Esophagus muscularis mucosa (tissue), 4 donors: Measurements from ENCODE around the gene C9orf72.

Experiments used
- CTCF ChIP-seq, 3 experiments: fragments of 200-600 bp in 2 of 3; fragments of 450-650 bp in 1 of 3; sonication (generic) in 2 of 3; IDR thresholded peaks; one replicate each; pipeline ENCODE4 v1.5.1; 2017 to 2019; ENCODE audit warnings: antibody characterized with exemption in 3 of 3, mild to moderate bottlenecking in 2 of 3, moderate library complexity in 1 of 3
- EP300 ChIP-seq: sonication (generic); formaldehyde crosslinking; IDR thresholded peaks from one replicate; pipeline ENCODE4 v1.6.1; 2017; ENCODE audit warnings: antibody characterized with exemption
- POLR2A ChIP-seq: fragments of 450-650 bp; IDR thresholded peaks from one replicate; pipeline ENCODE4 v1.6.1; 2017; ENCODE audit warnings: antibody characterized with exemption, moderate library complexity, mild to moderate bottlenecking, low read depth
- POLR2AphosphoS5 ChIP-seq, 2 donors: sonication (generic); formaldehyde crosslinking; IDR thresholded peaks; one replicate each; pipeline ENCODE4 v1.6.1; 2017; ENCODE audit warnings: antibody characterized with exemption in 2 of 2

- TF ChIP-seq POLR2A (no peak), CTCF (IDR thresholded peaks at IDR 0.05) (no peak), POLR2AphosphoS5 (IDR thresholded peaks at IDR 0.05) (no peak), EP300 (no peak)
Observed at GRCh38 chr9:27602954-27603353, 29.7 kb upstream of the C9orf72 start.
